Testis (tissue), 2 donors: ENCODE data around the gene SEC31A.

ENCODE experiments used
- CTCF ChIP-seq, 3 experiments: fragments of 450-650 bp in 2 of 3; fragments of 200-600 bp in 1 of 3; sonication (generic) in 1 of 3; IDR thresholded peaks; one replicate each; pipeline ENCODE4 v1.5.1; 2016 to 2019; ENCODE audit warnings: antibody characterized with exemption in 3 of 3, mild to moderate bottlenecking in 2 of 3, moderate library complexity in 1 of 3
- POLR2A ChIP-seq: fragments of 450-650 bp; IDR thresholded peaks from one replicate; pipeline ENCODE4 v1.6.1; 2017; ENCODE audit warnings: antibody characterized with exemption, mild to moderate bottlenecking, moderate library complexity

- TF ChIP-seq CTCF (IDR thresholded peaks at IDR 0.05): no peak
- TF ChIP-seq POLR2A: no peak
Measured at GRCh38 chr4:82799006-82799881, 91.7 kb downstream of the SEC31A start.
